Measurements from ENCODE around the gene LONRF2. TPM values are rescaled to one million over a fixed set of nuclear protein-coding genes. Genes with fewer than 3 reads are reported as not detected.

LONRF2 gene
- total RNA-seq, 1 donor from 2014 or later, result 19.0 TPM

DNA sequence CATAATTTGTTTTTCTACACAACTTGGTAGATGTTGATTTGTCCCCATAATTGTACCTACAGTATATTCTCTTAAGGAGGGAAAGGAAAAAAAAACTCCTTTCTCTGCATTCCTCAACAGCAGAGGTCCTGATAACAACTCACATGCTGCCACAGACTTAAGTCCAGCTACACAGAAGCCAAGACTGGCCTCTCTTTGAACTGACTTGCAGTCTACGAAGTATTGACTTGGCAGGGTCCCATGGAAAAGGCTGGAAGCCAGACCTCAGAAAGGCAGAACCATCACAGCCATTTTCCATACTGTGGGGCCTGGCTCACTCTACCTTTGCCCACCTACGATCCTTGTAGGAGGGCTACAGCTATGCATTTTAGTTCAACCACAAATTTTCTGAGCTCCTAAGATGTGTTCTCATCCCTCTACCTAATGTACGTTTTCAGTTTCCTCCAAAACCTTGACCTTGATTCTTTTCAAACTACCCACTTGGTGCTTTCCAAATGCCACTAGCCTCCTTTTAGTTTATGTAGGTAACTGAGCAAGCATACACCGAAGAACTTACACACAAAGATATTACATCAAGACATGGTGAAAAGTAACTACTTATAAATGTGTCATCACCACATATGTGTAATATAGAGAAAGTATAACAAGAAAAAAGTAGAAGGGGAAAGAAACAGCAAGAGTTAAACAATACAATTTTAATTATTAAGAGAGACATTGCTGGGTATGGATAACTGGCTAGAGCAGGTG lies 12.2 kb downstream of the LONRF2 start:
- Histone ChIP-seq H3K36me3 (no peaks in the 10 kb centered on the region), H3K4me3 (no peak overlapping the region), H3K9me3 (replicated peaks) (no peaks in the 10 kb centered on the region), H3K27ac (replicated peaks) (no peak overlapping the region), H3K27me3 (ENCODE audit: low read depth) (no peaks in the 10 kb centered on the region), H3K4me1 (peaks cover 8% of the 10 kb centered on the region)
- no peak for DNase-seq
- TF ChIP-seq, protein P1, sequence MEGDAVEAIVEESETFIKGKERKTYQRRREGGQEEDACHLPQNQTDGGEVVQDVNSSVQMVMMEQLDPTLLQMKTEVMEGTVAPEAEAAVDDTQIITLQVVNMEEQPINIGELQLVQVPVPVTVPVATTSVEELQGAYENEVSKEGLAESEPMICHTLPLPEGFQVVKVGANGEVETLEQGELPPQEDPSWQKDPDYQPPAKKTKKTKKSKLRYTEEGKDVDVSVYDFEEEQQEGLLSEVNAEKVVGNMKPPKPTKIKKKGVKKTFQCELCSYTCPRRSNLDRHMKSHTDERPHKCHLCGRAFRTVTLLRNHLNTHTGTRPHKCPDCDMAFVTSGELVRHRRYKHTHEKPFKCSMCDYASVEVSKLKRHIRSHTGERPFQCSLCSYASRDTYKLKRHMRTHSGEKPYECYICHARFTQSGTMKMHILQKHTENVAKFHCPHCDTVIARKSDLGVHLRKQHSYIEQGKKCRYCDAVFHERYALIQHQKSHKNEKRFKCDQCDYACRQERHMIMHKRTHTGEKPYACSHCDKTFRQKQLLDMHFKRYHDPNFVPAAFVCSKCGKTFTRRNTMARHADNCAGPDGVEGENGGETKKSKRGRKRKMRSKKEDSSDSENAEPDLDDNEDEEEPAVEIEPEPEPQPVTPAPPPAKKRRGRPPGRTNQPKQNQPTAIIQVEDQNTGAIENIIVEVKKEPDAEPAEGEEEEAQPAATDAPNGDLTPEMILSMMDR (IDR thresholded peaks at IDR 0.05; ENCODE audit: borderline replicate concordance), result no peak
- intact Hi-C loops (cut with micrococcal nuclease), result no loop called here

DNA sequence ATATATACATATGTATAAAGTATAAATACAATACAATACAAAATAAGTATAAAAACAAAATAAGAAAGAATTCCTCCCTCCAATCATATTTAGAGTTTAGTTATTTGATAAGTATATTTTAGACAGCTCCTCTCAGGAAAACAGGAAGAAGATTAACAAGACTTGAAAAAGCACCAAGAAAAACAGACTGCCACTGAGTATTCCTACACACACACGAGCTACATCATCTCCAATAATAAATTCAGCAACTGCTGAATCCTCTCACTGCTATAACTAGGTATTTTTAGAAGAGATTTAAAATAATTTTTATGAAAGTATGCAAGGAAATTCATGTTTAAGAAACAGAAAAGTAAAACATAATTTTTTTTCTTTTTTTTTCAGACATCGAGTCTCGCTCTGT lies 13.0 kb downstream of the LONRF2 start:
- DNase-seq, result no peak
- H3K4me1 ChIP-seq, result peaks cover 8% of the 10 kb centered on the region
- TF ChIP-seq, protein P1 (IDR thresholded peaks at IDR 0.05; ENCODE audit: borderline replicate concordance), result no peak
- no peak overlapping the region for H3K4me3 ChIP-seq
- no peak overlapping the region for H3K27ac ChIP-seq (replicated peaks)
- H3K36me3 ChIP-seq, result peaks cover under 1% of the 10 kb centered on the region
- intact Hi-C loops (cut with micrococcal nuclease), result no loop called here
- H3K9me3 ChIP-seq (replicated peaks), result no peaks in the 10 kb centered on the region
- H3K27me3 ChIP-seq (ENCODE audit: low read depth), result no peaks in the 10 kb centered on the region

DNA sequence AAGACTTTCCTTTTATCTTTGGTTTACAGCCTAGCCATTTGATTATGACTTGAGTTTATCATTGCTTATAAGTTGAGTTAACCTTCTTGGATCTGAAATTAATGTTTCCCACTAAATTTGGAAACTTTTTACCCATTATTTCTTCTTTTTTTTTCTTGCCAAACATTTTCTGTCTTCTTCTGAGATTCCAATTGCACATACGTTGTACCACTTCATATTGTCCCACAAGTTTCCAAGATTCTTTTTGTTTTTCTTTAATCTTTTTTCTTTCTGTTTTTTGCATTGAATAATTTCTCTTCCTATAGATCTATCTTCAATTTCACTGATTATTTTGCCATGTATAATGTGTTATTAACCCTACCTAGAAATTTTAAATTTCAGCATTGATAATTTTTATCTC lies 18.6 kb downstream of the LONRF2 start:
- Histone ChIP-seq H3K27ac (replicated peaks) (no peak overlapping the region), H3K27me3 (ENCODE audit: low read depth) (no peaks in the 10 kb centered on the region), H3K9me3 (replicated peaks) (peaks cover 8% of the 10 kb centered on the region), H3K36me3 (peaks cover 25% of the 10 kb centered on the region), H3K4me1 (no peaks in the 10 kb centered on the region), H3K4me3 (no peak overlapping the region)
- no peak for DNase-seq
- TF ChIP-seq, protein P1 (IDR thresholded peaks at IDR 0.05; ENCODE audit: borderline replicate concordance), result no peak
- intact Hi-C loops (cut with micrococcal nuclease), result no loop called here

DNA sequence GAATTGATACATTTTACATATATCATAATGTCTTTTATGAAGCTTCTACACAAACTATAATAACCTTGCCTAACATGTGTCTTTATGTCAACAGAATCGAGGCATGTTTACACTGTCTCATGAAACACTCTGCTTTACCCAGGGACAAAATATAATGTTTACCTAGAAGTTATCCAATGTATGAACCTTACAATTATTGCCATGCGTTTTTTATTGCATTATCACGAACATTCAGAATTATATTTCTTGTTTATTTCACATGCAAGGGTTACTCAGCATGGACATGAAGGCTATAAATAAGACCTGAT lies 19.8 kb downstream of the LONRF2 start:
- Histone ChIP-seq H3K27ac (replicated peaks) (no peak overlapping the region), H3K27me3 (ENCODE audit: low read depth) (no peaks in the 10 kb centered on the region), H3K4me1 (no peaks in the 10 kb centered on the region), H3K9me3 (replicated peaks) (peaks cover 8% of the 10 kb centered on the region), H3K4me3 (no peak overlapping the region), H3K36me3 (peaks cover 35% of the 10 kb centered on the region)
- TF ChIP-seq, protein P1 (IDR thresholded peaks at IDR 0.05; ENCODE audit: borderline replicate concordance), result no peak
- intact Hi-C loops (cut with micrococcal nuclease), result no loop called here
- DNase-seq, result no peak

DNA sequence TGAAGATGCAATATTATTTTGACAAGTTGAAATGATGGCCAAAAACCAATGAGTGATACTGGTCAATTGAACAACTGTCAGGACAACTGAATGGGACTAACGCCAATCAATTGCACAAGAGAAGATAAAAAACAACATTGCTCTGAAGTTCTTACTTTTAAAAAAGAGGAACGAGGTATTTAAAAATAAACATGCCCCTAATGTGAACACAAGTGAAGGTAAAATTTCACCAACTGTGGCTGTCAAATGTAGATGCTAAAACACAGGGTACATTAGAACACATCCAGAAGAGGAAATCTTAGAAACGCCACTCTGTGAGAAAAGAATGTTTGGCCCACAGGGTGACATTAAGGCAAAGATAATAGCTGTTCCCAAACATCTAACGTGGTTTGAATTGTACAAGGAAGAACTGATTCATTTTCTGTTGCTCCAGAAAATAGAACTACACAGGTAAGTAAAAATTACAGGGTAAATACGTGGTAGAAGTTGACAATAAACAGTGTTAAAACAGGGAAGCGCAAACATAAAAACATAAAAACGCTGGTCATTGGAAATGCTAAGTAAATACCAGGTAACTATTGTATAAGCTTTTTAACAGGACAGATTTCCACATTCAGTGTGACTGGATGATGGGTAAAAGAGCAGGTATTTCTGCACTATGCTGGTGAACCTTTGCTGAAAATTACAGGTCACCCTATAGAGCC lies 20.3 kb downstream of the LONRF2 start:
- intact Hi-C loops (cut with micrococcal nuclease), result no loop called here
- no peak for DNase-seq
- no peak overlapping the region for H3K27ac ChIP-seq (replicated peaks)
- peaks cover 8% of the 10 kb centered on the region for H3K9me3 ChIP-seq (replicated peaks)
- no peaks in the 10 kb centered on the region for H3K27me3 ChIP-seq (ENCODE audit: low read depth)
- TF ChIP-seq, protein P1 (IDR thresholded peaks at IDR 0.05; ENCODE audit: borderline replicate concordance), result no peak
- no peaks in the 10 kb centered on the region for H3K4me1 ChIP-seq
- peaks cover 37% of the 10 kb centered on the region for H3K36me3 ChIP-seq
- no peak overlapping the region for H3K4me3 ChIP-seq
